Small intestine (tissue), 7 donors: ENCODE measurements around the gene C20orf202. TPM values are rescaled to one million over a fixed set of nuclear protein-coding genes. Genes with fewer than 3 reads are reported as not detected.
A peak's percentile ranks its signal among the peaks of the same experiment; 100 is the strongest.

Experiments
- DNase-seq, 2 donors: peaks; one replicate each; pipeline versions ENCODE4 v3.0.0 to v3.0.0-alpha.2; 2013
- FAIRE-seq: peaks from 2 replicates; lab custom pipeline; 2012; peaks lifted over from hg19 to GRCh38; lab: Jason Lieb, UNC
- H3K27ac ChIP-seq, 3 donors: one replicate each; pipeline ENCODE4 v1.5.1; 2013; ENCODE audit warnings: low read length in 2 of 3, mild to moderate bottlenecking in 2 of 3, control low read depth in 1 of 3, inconsistent platforms in 1 of 3, low read depth in 1 of 3, moderate library complexity in 1 of 3
- H3K27me3 ChIP-seq, 3 donors: one replicate each; pipeline ENCODE4 v1.6.1; 2013; ENCODE audit warnings: low read length in 3 of 3, inconsistent platforms in 1 of 3; ENCODE audit not compliant: control insufficient read depth in 3 of 3, insufficient read depth in 3 of 3
- H3K36me3 ChIP-seq, 3 donors: one replicate each; pipeline ENCODE4 v1.6.1; 2013; ENCODE audit warnings: low read length in 3 of 3, inconsistent platforms in 1 of 3, low read depth in 1 of 3, mild to moderate bottlenecking in 1 of 3, moderate library complexity in 1 of 3; ENCODE audit not compliant: control insufficient read depth in 3 of 3, insufficient read depth in 2 of 3
- H3K4me1 ChIP-seq, 3 donors: one replicate each; pipeline ENCODE4 v1.6.1; 2013; ENCODE audit warnings: low read length in 2 of 3, inconsistent platforms in 1 of 3, low read depth in 1 of 3, mild to moderate bottlenecking in 1 of 3, moderate library complexity in 1 of 3; ENCODE audit not compliant: control insufficient read depth in 3 of 3, insufficient read depth in 2 of 3
- H3K4me3 ChIP-seq, 3 donors: one replicate each; pipeline ENCODE4 v1.5.1; 2013; ENCODE audit warnings: low read length in 3 of 3, control low read depth in 1 of 3, inconsistent platforms in 1 of 3, low read depth in 1 of 3, mild to moderate bottlenecking in 1 of 3, moderate library complexity in 1 of 3
- H3K9me3 ChIP-seq, 2 donors: one replicate each; pipeline ENCODE4 v1.6.1; 2013; ENCODE audit warnings: low read depth in 1 of 2, low read length in 1 of 2; ENCODE audit not compliant: control insufficient read depth in 2 of 2, insufficient read depth in 1 of 2
- WGBS, 3 donors: extraction: QIAGEN DNeasy Blood & Tissue Kit; methylation state at CpG; one replicate each; pipeline ENCODE4 v1.1.7; 2013; 5-methylcytosine and 5-hydroxymethylcytosine counted together
- polyA plus RNA-seq, 4 donors: library from polyadenylated mRNA; stranded (reverse) in 3 of 4; unstranded in 1 of 4; fragments of 200-250 nt in 3 of 4; fragments of 120-200 nt in 1 of 4; gene quantifications; one replicate each; pipeline versions ENCODE4 v1.2.1 to v1.2.3, GENCODE V29; 2013
- donor health status: healthy with polysubstance abuse.
- donor health status: control.
- donor health status: control.
- donor health status: Bipolar disorder and iron deficiency.
- donor health status: healthy.

C20orf202 gene
- polyA plus RNA-seq, 4 donors, result 0.67 to 5.3 (median 0.81) TPM; not detected in 1

DNA sequence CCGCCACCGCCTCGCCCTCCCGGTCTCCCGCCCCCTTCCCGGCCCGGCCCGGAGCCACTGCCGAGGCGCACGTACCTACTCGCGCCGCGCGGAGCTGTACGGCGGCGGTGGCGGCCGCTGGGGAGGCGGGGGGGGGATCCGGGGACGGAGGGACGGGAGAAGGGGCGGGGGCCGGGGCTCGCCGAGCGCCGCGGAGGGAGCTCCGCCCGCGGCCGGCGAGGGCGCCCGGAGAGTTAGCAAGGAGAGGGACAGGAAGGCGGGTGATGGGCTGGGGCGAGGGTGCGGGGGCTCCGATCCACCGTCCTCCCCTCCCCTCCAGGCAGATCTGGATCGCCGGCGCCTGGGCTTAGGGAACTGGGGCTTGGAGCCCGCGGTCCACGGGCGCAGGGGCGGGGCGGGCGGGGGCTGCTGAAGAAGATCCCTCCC lies 17.9 kb upstream of the C20orf202 start:
- 0 to 1% (median 0%) methylated on average over 6 to 54 of the region's 54 CpGs for WGBS, 3 donors
- Histone ChIP-seq H3K27ac (no peak overlapping the region), H3K36me3 (peaks cover 0 to 15% (median 0%) of the 10 kb centered on the region in 3 donors), H3K4me1 (peaks cover 3 to 27% (median 3%) of the 10 kb centered on the region in 3 donors), H3K9me3 (peaks cover 0 to 3% of the 10 kb centered on the region in 2 donors), H3K4me3 (peak overlapping the region in 2 of 3 donors; percentile 54 to 62), H3K27me3 (peaks cover 0 to 8% (median 0%) of the 10 kb centered on the region in 3 donors)
- FAIRE-seq (no peak), DNase-seq (peak in 1 of 2 donors; percentile 10)

GRCh38 chr20:1185790-1186334 lies 17.4 kb upstream of the C20orf202 start:
- peaks cover 3 to 27% (median 3%) of the 10 kb centered on the region in 3 donors for H3K4me1 ChIP-seq
- WGBS, 3 donors, result 6 to 9% (median 7%) methylated on average over 14 to 20 of the region's 20 CpGs
- peak overlapping the region in 1 of 3 donors; percentile 68 for H3K27ac ChIP-seq
- H3K4me3 ChIP-seq, result peak overlapping the region in 2 of 3 donors; percentile 54 to 62
- DNase-seq, result peak; percentile 68 to 84
- FAIRE-seq, result no peak
- H3K36me3 ChIP-seq, result peaks cover 0 to 9% (median 0%) of the 10 kb centered on the region in 3 donors
- H3K27me3 ChIP-seq, result peaks cover 0 to 8% (median 0%) of the 10 kb centered on the region in 3 donors
- peaks cover 0 to 3% of the 10 kb centered on the region in 2 donors for H3K9me3 ChIP-seq

DNA sequence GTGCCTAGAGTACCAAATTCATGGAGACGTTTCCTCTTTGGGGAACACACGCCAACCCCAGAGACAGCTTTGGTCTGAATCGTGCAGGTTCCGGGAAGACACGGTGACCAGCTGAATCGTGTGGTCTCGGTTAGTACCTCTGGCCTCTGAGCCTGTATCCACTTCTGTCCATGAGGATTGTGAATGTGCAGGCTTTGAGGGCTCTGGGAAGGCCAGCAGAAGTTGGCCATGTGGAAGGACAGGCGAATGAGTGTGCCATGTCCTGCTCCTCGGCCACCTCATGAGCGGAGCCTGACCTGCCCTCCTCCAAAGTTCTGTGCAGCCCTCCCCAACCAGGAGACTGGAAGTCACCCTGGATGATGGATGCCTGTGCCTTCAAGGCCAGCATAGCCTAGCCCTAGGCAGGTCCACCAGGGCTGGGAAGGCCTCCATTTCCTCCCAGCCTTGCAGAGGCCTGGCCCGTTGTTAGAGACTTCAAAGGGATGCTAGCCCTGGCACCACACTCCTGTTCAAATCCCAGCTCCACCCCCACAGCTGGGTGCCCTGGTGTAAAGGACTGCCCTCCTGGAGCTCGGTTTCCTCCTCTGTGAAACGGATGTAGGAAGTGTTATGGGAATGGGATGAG lies 16.8 kb upstream of the C20orf202 start:
- peak overlapping the region in 2 of 3 donors; percentile 12 to 68 for H3K27ac ChIP-seq
- 60 to 77% (median 68%) methylated on average over 13 of the region's 13 CpGs for WGBS, 3 donors
- H3K4me3 ChIP-seq, result no peak overlapping the region
- H3K9me3 ChIP-seq, result peaks cover 0 to 3% of the 10 kb centered on the region in 2 donors
- H3K4me1 ChIP-seq, result peaks cover 3 to 27% (median 3%) of the 10 kb centered on the region in 3 donors
- H3K36me3 ChIP-seq, result peaks cover 0 to 3% (median 0%) of the 10 kb centered on the region in 3 donors
- no peak for FAIRE-seq
- peak; percentile 26 to 47 for DNase-seq
- peaks cover 0 to 8% (median 0%) of the 10 kb centered on the region in 3 donors for H3K27me3 ChIP-seq

- peaks cover 0 to 2% (median 0%) of the 10 kb centered on the region in 3 donors for H3K36me3 ChIP-seq
- WGBS, 3 donors, result 21 to 43% (median 37%) methylated on average over 4 of the region's 4 CpGs
- H3K27me3 ChIP-seq, result peaks cover 0 to 8% (median 0%) of the 10 kb centered on the region in 3 donors
- no peak overlapping the region for H3K4me3 ChIP-seq
- DNase-seq, result peak; percentile 89 to 90
- H3K27ac ChIP-seq, result peak overlapping the region in 2 of 3 donors; percentile 55 to 68
- peaks cover 0 to 3% of the 10 kb centered on the region in 2 donors for H3K9me3 ChIP-seq
- no peak for FAIRE-seq
- H3K4me1 ChIP-seq, result peaks cover 3 to 27% (median 3%) of the 10 kb centered on the region in 3 donors
These were observed 15.6 kb upstream of the C20orf202 start for GRCh38 chr20:1187605-1188171.

DNA sequence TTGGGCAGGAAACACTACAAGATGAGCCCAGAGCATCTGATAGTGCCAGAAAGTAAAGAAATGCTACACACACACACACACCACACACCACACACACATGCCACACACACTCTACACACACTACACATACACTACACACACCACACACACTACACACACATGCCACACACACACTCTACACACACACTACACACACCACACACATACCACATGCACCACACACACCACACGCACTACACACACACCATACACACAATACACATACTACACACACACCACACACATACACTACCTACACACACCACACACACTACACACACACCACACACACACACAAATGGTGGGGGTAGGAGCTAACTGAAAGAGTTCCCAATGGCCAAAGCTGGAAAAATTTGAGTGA lies 14.9 kb upstream of the C20orf202 start:
- Histone ChIP-seq H3K27ac (peak overlapping the region in 2 of 3 donors; percentile 43 to 68), H3K4me1 (peaks cover 3 to 27% (median 3%) of the 10 kb centered on the region in 3 donors), H3K27me3 (peaks cover 0 to 8% (median 0%) of the 10 kb centered on the region in 3 donors), H3K36me3 (peaks cover 0 to 2% (median 0%) of the 10 kb centered on the region in 3 donors), H3K4me3 (no peak overlapping the region), H3K9me3 (peaks cover 0 to 3% of the 10 kb centered on the region in 2 donors)
- 96 to 100% (median 100%) methylated on average over 1 of the region's 1 CpG for WGBS, 3 donors
- no peak for FAIRE-seq
- DNase-seq, result no peak

GRCh38 chr20:1189827-1190226 lies 13.4 kb upstream of the C20orf202 start:
- no peak for DNase-seq
- 50 to 83% (median 56%) methylated on average over 1 of the region's 1 CpG for WGBS, 3 donors
- Histone ChIP-seq H3K36me3 (peaks cover 0 to 2% (median 0%) of the 10 kb centered on the region in 3 donors), H3K27me3 (no peaks in the 10 kb centered on the region), H3K9me3 (peaks cover 0 to 3% of the 10 kb centered on the region in 2 donors), H3K4me1 (peaks cover 3 to 27% (median 3%) of the 10 kb centered on the region in 3 donors), H3K27ac (no peak overlapping the region), H3K4me3 (no peak overlapping the region)
- no peak for FAIRE-seq

DNA sequence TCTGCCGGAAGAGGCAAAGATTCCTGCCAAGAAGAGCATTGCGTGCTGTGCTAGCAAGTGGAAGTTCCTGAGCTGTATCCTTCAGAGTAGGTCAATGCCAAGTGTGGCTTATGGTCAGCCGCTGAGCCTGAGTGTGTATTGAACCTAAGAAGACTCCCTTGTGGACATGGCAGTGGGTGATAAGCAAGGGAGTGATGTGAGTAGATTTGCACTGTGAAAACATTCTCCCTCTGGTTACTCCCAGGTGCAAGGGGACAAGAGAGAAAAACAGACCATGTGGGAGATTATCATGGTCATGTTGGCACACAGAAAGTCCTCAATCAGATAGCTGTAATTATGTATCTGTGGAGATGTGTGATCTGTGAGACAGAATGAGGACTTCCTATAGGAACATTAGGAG lies 12.4 kb upstream of the C20orf202 start:
- Histone ChIP-seq H3K27ac (no peak overlapping the region), H3K4me3 (no peak overlapping the region), H3K9me3 (peaks cover 0 to 3% of the 10 kb centered on the region in 2 donors), H3K36me3 (peaks cover 0 to 2% (median 0%) of the 10 kb centered on the region in 3 donors), H3K4me1 (peaks cover 3 to 32% (median 3%) of the 10 kb centered on the region in 3 donors), H3K27me3 (no peaks in the 10 kb centered on the region)
- FAIRE-seq (no peak), DNase-seq (no peak)
- 85 to 98% (median 91%) methylated on average over 3 of the region's 3 CpGs for WGBS, 3 donors

DNA sequence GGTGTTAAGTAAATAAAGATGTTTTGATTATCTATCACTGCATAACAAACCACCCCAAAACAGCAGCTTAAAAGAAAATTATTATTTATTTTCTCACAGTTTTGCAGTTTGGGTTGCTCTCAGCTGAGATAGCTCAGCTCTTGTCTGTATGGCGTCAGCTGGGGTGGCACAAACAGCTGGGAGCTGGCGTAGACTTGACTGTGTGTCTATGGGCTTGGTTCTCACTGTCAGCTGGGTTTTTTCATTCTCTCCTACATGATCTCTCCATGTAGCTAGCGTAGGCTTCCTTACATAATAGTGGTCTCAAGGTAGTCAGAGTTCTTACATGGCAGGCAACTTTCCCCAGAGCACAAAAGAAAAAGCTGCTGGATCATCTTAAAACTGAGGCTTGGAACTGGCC lies 12.0 kb upstream of the C20orf202 start:
- Histone ChIP-seq H3K4me3 (no peak overlapping the region), H3K27me3 (no peaks in the 10 kb centered on the region), H3K9me3 (peaks cover 0 to 3% of the 10 kb centered on the region in 2 donors), H3K4me1 (peaks cover 0 to 27% (median 3%) of the 10 kb centered on the region in 3 donors), H3K36me3 (peaks cover 0 to 2% (median 0%) of the 10 kb centered on the region in 3 donors), H3K27ac (no peak overlapping the region)
- FAIRE-seq (no peak), DNase-seq (no peak)
- 81 to 91% (median 83%) methylated on average over 3 of the region's 3 CpGs for WGBS, 3 donors
